Jurkat, Clone E6-1 (cell line): Measurements from ENCODE around the gene LRRC37A3.
"Not testable (repeated sequence)": the region's sequence is repeated elsewhere in the genome, so short reads cannot be mapped to it uniquely, and the experiment has no call there.

Source experiments
- DNase-seq: peaks from one replicate; pipeline ENCODE4 v3.0.0-alpha.2; 2011; ENCODE audit warnings: low read depth, low spot score
- H3K4me3 ChIP-seq: 2 replicates; pipeline ENCODE4 v1.5.1; 2011; ENCODE audit warnings: mild to moderate bottlenecking, low read length, control low read depth, moderate library complexity

Gene LRRC37A3

DNA sequence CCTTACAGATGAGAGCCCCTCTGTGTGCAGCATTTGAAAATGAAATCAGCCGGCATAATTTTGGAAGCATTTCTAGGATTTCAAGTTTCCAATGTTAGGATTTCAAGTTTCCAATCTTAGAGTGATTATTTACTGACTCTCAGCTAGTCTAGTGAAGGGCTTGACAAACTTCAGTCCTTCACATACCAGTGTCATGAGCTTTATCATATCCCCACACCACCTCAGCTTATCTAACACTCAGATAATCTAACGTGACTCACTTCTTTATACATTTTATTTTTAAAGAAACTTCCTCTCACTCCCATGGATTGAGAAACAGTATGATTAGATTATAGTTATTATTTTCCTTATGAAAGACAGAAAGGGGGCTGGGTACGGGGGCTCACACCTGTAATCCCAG, 9.4 kb upstream of the LRRC37A3 start:
- DNase-seq, H3K4me3 ChIP-seq: not testable (repeated sequence)

DNA sequence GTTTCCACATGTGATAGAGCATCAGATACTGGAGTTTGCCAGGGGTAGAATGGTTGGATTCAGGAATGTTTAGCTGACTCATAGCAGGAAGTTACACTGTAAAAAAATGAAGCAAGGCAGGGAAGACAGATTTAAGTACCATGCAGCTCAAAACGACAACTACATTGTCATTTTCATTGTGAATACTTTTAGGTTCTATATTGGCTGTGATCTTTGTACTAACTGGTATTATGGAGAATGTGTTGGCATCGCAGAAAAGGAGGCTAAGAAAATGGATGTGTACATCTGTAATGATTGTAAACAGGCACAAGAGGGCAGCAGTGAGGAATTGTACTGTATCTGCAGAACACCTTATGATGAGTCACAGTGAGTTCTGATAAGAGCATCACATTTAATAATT, 8.2 kb upstream of the LRRC37A3 start:
- DNase-seq = peak; percentile 77
- H3K4me3 ChIP-seq = not testable (repeated sequence)

DNA sequence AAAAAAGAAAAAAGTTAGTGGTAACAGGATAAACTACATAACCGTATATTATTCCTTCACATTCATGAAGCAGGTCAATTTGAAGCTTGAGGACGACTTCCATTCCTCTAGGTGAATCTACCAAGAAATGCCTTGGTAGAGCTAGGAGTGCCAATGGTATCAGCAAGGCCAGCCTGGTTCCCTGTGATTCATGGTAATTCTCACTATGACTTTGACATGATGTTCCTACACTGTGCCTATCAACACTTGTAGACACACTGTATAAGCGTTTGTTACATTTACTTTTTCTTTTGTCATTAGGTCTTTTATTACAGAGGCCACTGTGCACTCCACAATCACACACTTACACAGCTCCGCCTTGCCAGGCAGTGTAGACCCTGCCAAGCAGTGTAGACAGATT, 7.2 kb upstream of the LRRC37A3 start:
- not testable (repeated sequence) for H3K4me3 ChIP-seq, DNase-seq

DNA sequence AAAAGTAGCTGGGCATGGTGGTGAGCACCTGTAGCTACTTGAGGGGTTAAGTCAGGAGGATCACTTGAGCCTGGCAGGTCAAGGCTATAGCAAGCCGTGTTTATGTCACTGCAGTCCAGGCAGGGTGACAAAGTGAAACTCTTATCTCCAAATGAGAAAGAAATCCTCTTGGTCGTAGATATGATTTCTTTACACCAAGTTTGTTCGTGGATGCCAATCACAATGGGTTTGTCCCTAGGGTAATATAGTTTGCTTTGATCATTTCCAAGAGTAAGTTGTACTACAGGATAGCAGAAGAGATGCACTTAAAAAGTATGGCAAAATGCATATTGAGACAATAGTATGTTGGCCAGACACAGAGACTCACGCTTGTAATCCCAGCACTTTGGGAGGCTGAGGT, 6.0 kb upstream of the LRRC37A3 start:
- not testable (repeated sequence) for H3K4me3 ChIP-seq, DNase-seq

DNA sequence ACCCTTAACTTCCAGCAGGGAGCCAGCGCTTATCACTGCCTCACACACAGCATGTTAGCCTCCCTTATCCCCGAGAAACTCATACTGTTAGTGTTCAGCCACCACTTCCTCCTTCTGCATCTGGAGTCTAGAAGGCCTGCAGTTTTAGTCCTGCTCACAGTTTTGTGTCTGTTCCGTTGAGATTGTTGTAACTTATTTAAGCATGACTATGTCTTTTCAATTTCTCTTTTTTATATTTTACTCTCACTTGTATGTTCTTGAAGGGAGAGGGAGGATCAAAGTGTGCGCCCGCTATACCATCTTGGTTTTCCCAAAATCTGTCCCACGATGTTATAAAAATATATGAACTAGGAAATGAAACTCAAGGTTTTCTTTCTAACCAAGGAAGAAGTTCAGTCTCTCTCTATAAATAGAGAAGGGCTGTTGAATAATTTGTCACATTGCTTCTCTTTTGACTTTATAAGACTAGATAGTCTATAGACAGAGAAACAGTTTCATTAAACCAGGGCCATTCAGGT, 3.8 kb upstream of the LRRC37A3 start:
- peak; percentile 32 for DNase-seq
- H3K4me3 ChIP-seq = not testable (repeated sequence)

DNA sequence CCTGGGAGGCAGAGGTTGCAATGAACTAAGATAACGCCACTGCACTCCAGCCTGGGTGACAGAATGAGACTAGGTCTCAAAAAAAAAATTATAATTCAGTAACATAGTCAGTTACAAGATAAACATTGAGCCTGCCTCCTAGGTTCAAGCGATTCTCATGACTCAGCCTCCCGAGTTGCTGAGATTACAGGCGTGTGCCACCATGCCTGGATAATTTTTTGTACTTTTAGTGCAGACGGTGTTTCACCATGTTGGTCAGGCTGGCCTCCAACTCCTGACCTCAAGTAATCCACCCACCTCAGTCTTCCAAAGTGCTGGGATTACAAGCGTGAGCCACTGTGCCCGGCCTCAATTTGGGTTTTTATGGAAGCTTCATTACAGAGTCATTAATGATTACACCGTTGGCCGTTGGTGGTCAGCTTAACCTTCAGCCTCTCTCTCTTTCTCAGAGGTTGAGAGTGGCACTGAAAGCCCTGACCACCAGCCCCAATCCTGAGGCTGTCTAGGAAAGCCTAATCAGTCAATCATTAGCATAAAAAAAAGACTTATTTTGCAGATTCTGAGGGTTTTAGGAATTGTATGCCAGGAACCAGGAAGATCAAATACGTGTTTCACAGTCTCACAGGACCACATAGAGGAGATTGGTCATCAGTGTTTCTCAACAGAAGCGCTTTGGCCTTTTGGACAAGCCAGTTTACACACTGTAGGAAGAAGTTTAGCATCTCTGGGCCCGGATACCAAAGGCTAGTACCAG, 1.3 kb upstream of the LRRC37A3 start:
- no peak overlapping the region for H3K4me3 ChIP-seq
- DNase-seq = no peak

DNA sequence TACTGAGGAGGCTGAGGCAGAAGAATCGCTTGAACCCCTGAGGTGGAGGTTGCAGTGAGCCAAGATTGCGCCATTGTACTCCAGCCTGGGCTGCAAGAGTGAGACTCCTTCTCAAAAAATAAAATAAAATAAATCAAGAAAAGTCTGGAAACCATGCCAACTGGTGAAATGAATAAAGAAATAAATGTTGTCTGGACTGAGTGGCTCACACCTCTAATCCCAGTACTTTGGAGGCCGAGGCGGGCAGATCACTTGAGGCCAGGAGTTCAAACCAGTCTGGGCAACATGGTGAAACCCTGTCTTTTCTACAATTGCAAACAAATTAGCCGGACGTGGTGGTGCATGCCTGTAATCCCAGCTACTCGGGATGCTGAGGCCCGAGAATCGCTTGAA, 744 bp upstream of the LRRC37A3 start:
- H3K4me3 ChIP-seq = peak overlapping the region; percentile 61
- no peak for DNase-seq

DNA sequence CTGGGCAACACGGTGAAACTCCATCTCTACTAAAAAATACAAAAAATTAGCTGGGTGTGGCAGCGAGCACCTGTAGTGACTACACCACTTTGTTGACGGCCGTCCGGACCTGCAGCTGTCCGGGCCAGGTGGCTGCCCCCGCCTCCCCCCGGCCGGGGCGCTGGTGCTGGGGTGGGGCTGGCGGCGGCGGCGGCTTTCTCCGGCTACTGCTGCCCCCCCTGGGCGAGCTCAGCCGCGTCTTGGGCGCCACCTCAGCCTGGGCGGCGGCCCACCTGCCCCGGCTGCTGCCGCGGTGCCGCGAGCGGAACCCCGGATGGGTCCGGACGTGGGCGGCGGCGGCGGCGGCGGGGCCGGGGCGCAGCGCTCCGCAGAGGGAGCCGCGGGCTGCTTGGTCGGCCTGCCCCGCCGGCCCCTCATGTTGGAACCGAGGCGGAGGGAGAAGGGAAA, 413 bp downstream of the LRRC37A3 start:
- DNase-seq = not testable (repeated sequence)
- peak overlapping the region; percentile 61 for H3K4me3 ChIP-seq

DNA sequence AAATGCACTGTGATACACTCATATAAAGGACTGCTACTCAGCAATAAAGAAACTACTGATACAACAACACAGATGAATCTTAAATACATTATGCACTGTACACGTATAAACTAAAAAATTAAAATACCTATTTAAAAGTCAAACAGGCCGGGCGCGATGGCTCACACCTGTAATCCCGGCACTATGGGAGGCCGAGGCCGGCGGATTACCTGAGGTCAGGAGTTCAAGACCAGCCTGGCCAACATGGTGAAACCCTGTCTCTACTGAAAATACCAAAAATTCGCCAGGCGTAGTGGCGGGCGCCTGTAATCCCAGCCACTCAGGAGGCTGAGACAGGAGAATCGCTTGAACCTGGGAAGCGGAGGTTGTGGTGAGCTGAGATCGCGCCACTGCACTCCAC, 1.7 kb downstream of the LRRC37A3 start:
- H3K4me3 ChIP-seq, DNase-seq: not testable (repeated sequence)

DNA sequence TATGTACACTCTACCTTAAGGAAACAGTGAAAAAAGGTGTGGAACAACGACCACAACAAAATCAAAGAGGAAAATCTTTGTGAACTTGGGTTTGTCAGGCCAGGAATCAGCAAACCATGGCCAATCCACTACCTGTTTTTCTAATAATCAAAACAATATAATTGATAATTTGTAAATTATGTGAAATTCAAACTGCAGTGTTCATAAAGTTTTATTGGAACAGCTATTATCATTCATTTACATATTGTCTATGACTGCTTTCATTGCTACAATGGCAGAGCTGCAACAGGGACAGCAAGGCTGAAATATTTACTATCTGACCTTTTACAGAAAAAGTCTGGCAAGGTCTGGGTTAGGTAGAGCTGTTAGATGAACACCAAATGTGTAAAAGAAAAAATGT, 4.0 kb downstream of the LRRC37A3 start:
- DNase-seq, H3K4me3 ChIP-seq: not testable (repeated sequence)

DNA sequence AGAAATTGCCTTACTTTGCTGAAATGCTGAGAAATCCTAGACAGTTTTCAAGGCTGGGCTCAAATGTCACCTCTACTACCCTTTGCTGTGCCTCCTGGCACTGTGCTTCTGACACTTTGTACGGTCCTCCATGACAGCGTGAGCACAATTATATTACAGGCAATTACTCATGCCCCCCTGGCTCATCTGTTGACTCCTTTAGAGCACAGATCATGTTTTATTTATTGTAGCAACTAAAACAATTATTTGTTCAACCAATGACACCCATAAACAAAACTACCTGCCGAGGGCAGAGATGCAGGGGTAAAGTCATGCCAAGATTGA, 9.1 kb downstream of the LRRC37A3 start:
- not testable (repeated sequence) for H3K4me3 ChIP-seq, DNase-seq

DNA sequence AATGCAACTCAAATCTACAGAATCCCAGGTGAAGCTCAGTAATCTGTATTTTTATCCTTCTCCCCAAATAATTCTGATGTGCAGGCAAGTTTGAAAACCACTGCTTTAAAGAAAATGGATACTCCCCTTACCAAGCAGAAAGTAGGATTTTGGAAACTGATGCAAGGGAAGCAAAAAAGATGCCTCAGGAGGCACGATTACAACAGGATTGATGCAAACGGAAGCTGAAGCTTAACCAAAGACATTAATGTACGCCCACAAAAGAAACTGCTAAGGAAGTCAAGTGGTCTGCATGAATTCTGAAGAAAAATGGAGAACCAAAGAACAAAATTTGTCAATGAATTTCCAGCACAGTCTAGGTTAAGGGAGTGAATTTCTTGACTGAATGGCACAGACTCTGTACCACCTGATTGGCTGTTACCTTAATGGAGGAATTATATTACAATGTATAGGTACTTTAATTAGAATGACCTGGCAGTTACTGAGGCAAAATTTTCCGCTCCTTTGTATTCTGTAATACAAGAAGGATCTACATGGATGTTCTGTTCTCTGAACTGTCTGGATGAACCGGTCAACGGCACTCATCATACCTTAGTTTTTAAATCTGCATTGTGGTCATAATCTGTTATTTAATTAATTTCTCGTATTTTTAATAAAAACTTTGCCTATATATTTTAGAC, 9.6 kb downstream of the LRRC37A3 start:
- not testable (repeated sequence) for DNase-seq

DNA sequence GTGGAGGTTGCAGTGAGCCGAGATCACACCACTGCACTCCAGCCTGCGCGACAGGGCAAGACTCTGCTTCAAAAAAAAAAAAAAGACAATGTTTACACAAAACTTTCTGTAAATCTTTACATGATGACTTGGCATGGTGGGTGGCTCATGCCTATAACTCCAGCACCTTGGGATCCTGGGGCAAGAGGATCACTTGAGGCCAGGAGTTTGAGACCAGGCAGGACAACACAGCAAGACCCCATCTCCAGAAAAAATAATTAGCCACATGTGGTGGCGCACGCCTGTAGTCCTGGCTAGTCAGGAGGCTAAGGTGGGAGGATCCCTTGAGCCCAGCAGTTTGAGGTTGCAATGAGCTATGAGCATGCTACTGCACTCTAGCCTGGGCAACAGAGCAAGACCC, 15.2 kb downstream of the LRRC37A3 start:
- not testable (repeated sequence) for H3K4me3 ChIP-seq, DNase-seq

More for the DNA sequence above, 9.6 kb downstream of the LRRC37A3 start:
- H3K4me3 ChIP-seq = not testable (repeated sequence)

DNA sequence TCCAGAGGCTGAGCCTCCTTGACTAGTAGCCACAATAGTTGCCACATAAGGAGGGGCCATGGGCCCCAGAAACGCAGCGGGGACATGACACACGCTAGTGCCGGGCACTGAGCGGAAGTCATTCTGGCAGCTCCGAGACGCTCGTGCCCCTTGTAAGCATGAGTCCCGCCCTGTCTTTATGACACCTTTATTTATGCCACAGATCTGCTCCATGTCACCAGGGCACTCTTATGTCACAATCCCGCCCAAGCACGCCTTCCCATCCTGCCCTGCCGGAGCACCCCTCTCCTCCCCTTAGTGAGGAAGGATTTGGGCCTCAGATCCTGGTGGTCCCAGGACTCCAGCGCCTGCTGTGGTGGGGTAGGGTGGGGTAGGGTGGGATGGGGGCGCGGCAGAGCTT, 22.1 kb downstream of the LRRC37A3 start:
- H3K4me3 ChIP-seq, DNase-seq: not testable (repeated sequence)

DNA sequence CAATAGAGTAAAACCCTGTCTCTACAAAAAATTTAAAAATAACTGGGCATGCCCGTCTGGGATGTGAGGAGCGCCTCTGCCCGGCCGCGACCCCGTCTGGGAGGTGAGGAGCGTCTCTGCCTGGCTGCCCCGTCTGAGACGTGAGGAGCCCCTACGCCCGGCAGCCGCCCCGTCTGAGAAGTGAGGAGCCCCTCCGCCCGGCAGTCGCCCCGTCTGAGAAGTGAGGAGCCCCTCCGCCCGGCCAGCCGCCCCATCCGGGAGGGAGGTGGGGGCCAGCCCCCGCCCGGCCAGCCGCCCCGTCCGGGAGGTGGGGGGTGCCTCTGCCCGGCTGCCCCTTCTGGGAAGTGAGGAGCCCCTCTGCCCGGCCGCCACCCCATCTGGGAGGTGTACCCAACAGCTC, 45.1 kb downstream of the LRRC37A3 start:
- H3K4me3 ChIP-seq = not testable (repeated sequence)

DNA sequence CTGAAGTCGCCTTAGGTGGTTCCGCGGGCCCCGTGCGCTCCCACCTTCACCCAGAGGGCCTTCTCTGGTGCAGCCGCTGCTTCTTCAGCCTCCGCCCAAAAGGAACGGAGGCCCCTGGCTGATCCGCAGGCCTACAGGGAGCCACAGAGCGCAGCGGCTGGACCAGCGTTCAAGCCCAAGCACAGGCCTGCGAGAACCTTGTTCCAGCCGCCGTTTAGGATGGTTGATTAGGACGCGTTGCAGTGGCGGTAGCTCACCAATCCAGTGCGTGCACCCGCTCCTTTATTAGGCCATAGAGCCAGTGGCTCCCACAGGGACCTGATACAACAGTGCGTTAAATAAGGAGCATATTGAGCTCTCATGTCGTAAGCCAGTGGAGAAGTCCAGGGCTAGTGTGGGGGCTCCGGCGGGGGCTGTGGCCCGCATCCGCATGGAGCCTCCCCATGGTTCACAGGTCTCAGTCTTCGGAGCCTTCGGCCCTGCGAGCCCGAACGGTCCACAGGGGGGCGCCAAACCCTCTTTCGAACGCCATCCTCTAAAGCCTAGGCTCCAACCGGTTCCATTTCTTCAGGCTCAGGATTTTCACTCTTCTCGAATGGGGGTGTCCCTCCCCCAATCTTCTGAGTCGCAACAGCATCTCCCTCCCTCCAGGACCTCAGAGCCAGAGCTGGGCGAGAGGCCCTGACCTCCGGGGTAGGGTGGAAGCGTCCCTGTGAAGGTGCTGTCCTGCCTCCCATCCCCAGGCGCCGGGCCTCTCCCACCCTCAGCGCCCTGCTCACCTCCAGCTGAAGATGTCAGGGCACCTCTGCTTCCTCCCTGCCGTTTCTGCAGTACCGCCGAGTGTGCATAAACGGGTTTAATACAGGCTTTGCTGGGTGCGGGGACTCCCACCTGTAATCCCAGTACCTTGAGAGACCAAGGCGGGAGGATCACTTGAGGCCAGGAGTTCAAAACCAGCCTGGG, 71.5 kb downstream of the LRRC37A3 start:
- DNase-seq = peak; percentile 11
- H3K4me3 ChIP-seq = not testable (repeated sequence)

More for the DNA sequence above, 45.1 kb downstream of the LRRC37A3 start:
- DNase-seq = not testable (repeated sequence)

DNA sequence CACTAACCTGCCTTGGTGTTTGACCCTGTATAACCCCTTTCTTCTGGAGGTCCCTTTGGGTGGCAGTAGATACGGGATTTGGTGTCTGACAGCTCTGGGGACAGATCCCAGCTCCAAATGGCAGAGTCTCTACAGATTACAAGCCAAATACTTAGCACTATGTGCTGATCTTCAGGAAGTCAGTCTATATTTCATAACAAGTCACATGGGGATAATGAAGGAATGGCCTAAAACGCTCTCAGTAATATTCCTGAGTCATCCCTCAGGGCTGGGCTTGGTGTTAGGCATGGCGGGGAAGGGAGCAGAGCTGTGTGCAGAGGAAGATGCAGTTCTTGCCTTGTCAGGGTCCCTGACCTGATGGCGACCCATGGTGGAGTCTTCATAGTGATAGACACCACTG, 72.4 kb downstream of the LRRC37A3 start:
- not testable (repeated sequence) for H3K4me3 ChIP-seq, DNase-seq

DNA sequence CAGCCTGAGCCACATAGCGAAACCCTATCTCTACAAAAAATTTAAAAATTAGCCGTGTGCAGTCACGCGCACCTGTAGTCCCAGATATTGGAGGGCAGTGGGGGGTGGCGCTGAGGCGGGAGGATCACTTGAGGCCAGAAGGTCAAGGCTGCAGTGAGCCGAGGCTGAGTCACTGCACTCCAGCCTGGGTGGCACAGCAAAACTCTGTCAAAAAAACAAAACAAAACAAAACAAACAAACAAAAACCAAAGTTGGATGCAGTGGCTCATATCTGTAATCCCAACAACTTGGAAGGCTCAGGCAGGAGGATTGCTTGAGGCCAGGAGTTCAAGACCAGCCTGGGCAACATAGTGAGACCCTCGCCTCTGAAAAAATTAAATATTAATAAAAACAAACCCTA, 75.4 kb downstream of the LRRC37A3 start:
- H3K4me3 ChIP-seq, DNase-seq: not testable (repeated sequence)

DNA sequence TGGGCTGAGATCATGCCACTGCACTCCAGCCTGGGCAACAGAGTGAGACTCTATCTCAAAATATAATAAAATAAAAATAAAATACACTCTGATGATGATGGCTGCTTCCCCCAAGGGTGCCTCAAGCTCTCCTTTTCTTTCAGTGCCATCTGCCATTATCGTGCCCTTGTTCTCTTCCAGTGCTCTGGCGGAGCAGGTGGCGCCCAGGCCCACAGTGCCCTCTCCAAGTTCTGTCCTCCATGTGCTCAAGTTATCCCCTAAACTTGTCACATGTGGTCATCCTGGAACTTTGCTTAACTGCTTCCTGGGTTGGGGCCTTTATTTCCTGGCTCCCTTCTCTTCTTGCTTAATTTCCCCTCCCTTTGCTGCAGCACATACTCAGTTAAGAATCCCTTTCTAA, 76.4 kb downstream of the LRRC37A3 start:
- not testable (repeated sequence) for DNase-seq, H3K4me3 ChIP-seq
